ENCODE data around the gene CCDC112. TPM values are rescaled to one million over a fixed set of nuclear protein-coding genes. Genes with fewer than 3 reads are reported as not detected.

Gene CCDC112
- total and polyA plus RNA-seq, 2 of the 4 experiments (the other 2 are of a cell fraction): 2.0 to 2.3 TPM

GRCh38 chr5:115337882-115338281, 41.4 kb upstream of the CCDC112 start:
- WGBS, 2 experiments (ENCODE audit: extremely low coverage in 2 of 2, insufficient read length in 1 of 2): no CpG with 5 or more reads among the region's 1 CpG
- H3K36me3 ChIP-seq (ENCODE audit: control insufficient read depth, insufficient read depth, low read length): no peaks in the 10 kb centered on the region
- BruUV-seq (replicated peaks): no TSS peak
- no peak overlapping the region for H2AK5ac ChIP-seq (ENCODE audit: low read depth, low read length)
- H3K4me2 ChIP-seq (ENCODE audit: low read depth, low read length): no peak overlapping the region
- intact Hi-C loops (cut with micrococcal nuclease): no loop called here
- H3K79me1 ChIP-seq (ENCODE audit: low read depth in 1 of 2, low read length in 2 of 2): no peaks in the 10 kb centered on the region
- ChIA-PET POLR2A (ENCODE audit: unreplicated experiment) (no interaction called here), CTCF (no interaction called here)
- ATAC-seq (ENCODE audit: low read depth): no peak
- no peak overlapping the region for H4K91ac ChIP-seq (ENCODE audit: insufficient read depth, low read depth, low read length)
- dilution Hi-C loops (cut with HindIII; ENCODE audit: low sequenced_read_pairs, unreplicated experiment): no loop called here
- no peak overlapping the region for H2BK120ac ChIP-seq (ENCODE audit: low read depth, low read length)
- H3K4me3 ChIP-seq (ENCODE audit: insufficient read depth, low read depth, low read length): no peak overlapping the region
- H3K9me1 ChIP-seq (ENCODE audit: insufficient read depth, low read length): 0 out of 2 replicates have a peak, but pooled peaks cover under 1% of the 10 kb centered on the region
- H4K20me1 ChIP-seq (ENCODE audit: insufficient read depth, low read length): no peaks in the 10 kb centered on the region
- H2BK20ac ChIP-seq (ENCODE audit: low read depth, low read length): no peak overlapping the region
- no peak overlapping the region for H2AK9ac ChIP-seq (replicated peaks; ENCODE audit: low read depth, low read length, poor library complexity)
- H3K23ac ChIP-seq (ENCODE audit: low read depth, low read length): no peak overlapping the region
- H4K8ac ChIP-seq (ENCODE audit: low read depth in 2 of 2, low read length in 2 of 2): no peak overlapping the region
- H2AFZ ChIP-seq (replicated peaks; ENCODE audit: low read length, poor library complexity): no peak overlapping the region
- H3K4ac ChIP-seq (ENCODE audit: low read depth, low read length): no peak overlapping the region
- no peak for TF ChIP-seq MXI1 (IDR thresholded peaks at IDR 0.05; ENCODE audit: borderline replicate concordance, low read depth, low read length)
- no peak for TF ChIP-seq USF2 (IDR thresholded peaks at IDR 0.05; ENCODE audit: low read depth, low read length)
- TF ChIP-seq MAZ (IDR thresholded peaks at IDR 0.05; ENCODE audit: borderline replicate concordance, low read depth, low read length): no peak
- no peak for TF ChIP-seq CHD1 (IDR thresholded peaks at IDR 0.05; ENCODE audit: low read depth, low read length)
- TF ChIP-seq RFX5 (IDR thresholded peaks at IDR 0.05; ENCODE audit: low read depth, low read length): no peak
- no peak overlapping the region for H3K14ac ChIP-seq (replicated peaks; ENCODE audit: low read depth, low read length)
- H3K27me3 ChIP-seq (ENCODE audit: control insufficient read depth, insufficient read depth, low read length): no peaks in the 10 kb centered on the region
- no peak overlapping the region for H3K56ac ChIP-seq (ENCODE audit: extremely low read depth, insufficient read depth, low read length)
- no peak overlapping the region for H2BK5ac ChIP-seq (ENCODE audit: low read depth, low read length, poor library complexity, severe bottlenecking)
- H3K9me3 ChIP-seq (ENCODE audit: control insufficient read depth, insufficient read depth, low read length): no peaks in the 10 kb centered on the region
- H3K18ac ChIP-seq (ENCODE audit: low read depth, low read length): no peak overlapping the region
- no peak overlapping the region for H4K5ac ChIP-seq (ENCODE audit: low read depth, low read length)
- H2BK15ac ChIP-seq (ENCODE audit: low read depth, low read length): no peak overlapping the region
- no peak overlapping the region for H3K9ac ChIP-seq (ENCODE audit: low read depth, low read length)
- in situ Hi-C loops (cut with MboI; ENCODE audit: low sequenced_read_pairs): no loop called here
- DNase-seq: no peak
- no peaks in the 10 kb centered on the region for H3K4me1 ChIP-seq (ENCODE audit: control insufficient read depth, insufficient read depth, low read length)
- H3K27ac ChIP-seq (ENCODE audit: insufficient read depth, low read length): no peak overlapping the region

All from IMR-90 (cell line).